CD14-positive monocyte (primary cell): ENCODE results near the gene RPS19BP1. TPM values are rescaled to one million over a fixed set of nuclear protein-coding genes. Genes with fewer than 3 reads are reported as not detected.

Experiments used
- DNase-seq, 3 donors: peaks; one replicate each; pipeline ENCODE4 v3.0.0-alpha.2; 2011 to 2022
- H2AFZ ChIP-seq: 2 replicates; pipeline ENCODE4 v1.6.0; 2012; ENCODE audit warnings: mild to moderate bottlenecking, low read depth, low read length, inconsistent platforms; ENCODE audit not compliant: insufficient read depth, poor library complexity, severe bottlenecking
- H3K27ac ChIP-seq, 2 donors: 1 replicate in 1 of 2; 2 replicates in 1 of 2; pipeline ENCODE4 v1.5.1; 2012 to 2013; ENCODE audit warnings: low read length in 2 of 2, control low read depth in 1 of 2, inconsistent platforms in 1 of 2, low read depth in 1 of 2, mild to moderate bottlenecking in 1 of 2
- H3K27me3 ChIP-seq, 2 donors: one replicate each; pipeline versions ENCODE4 v1.6.0 to v1.6.1; 2011 to 2013; ENCODE audit warnings: low read length in 2 of 2; ENCODE audit not compliant: control insufficient read depth in 2 of 2, insufficient read depth in 2 of 2
- H3K36me3 ChIP-seq, 2 donors: replicated peaks in 1 of 2; 1 replicate in 1 of 2; 2 replicates in 1 of 2; pipeline versions ENCODE4 v1.5.1 to v1.6.1; 2012 to 2013; ENCODE audit warnings: low read length in 2 of 2, control low read depth in 1 of 2, inconsistent platforms in 1 of 2, mild to moderate bottlenecking in 1 of 2; ENCODE audit not compliant: insufficient read depth in 2 of 2, control insufficient read depth in 1 of 2
- H3K4me1 ChIP-seq, 2 donors: 1 replicate in 1 of 2; 2 replicates in 1 of 2; pipeline versions ENCODE4 v1.5.1 to v1.6.1; 2012 to 2013; ENCODE audit warnings: low read length in 2 of 2, control low read depth in 1 of 2, inconsistent platforms in 1 of 2, mild to moderate bottlenecking in 1 of 2, moderate library complexity in 1 of 2; ENCODE audit not compliant: insufficient read depth in 2 of 2, control insufficient read depth in 1 of 2
- H3K4me2 ChIP-seq: replicated peaks from 2 replicates; pipeline ENCODE3; 2012; ENCODE audit warnings: low read length, moderate library complexity, mild to moderate bottlenecking; ENCODE audit not compliant: poor library complexity, severe bottlenecking; ENCODE audit errors: extremely low read depth
- H3K4me3 ChIP-seq, 3 experiments: fragments of 200-600 bp in 1 of 3; sonication (generic) in 1 of 3; replicated peaks in 1 of 3; 1 replicate in 2 of 3; 2 replicates in 1 of 3; pipeline ENCODE4 v1.5.1; 2011 to 2013; ENCODE audit warnings: low read length in 3 of 3, mild to moderate bottlenecking in 3 of 3, control low read depth in 2 of 3, low read depth in 2 of 3, inconsistent platforms in 1 of 3, moderate library complexity in 1 of 3
- H3K79me2 ChIP-seq: 2 replicates; pipeline ENCODE4 v1.6.0; 2012; ENCODE audit warnings: mild to moderate bottlenecking, control low read depth, inconsistent platforms, low read length, moderate library complexity; ENCODE audit not compliant: insufficient read depth
- H3K9ac ChIP-seq: 2 replicates; pipeline ENCODE4 v1.6.0; 2017; ENCODE audit warnings: low read length, mild to moderate bottlenecking; ENCODE audit not compliant: insufficient read depth, poor library complexity, severe bottlenecking
- H3K9me3 ChIP-seq, 2 donors: replicated peaks in 1 of 2; 1 replicate in 1 of 2; 2 replicates in 1 of 2; pipeline versions ENCODE4 v1.5.1 to v1.6.1; 2012 to 2013; ENCODE audit warnings: low read length in 2 of 2, control low read depth in 1 of 2; ENCODE audit not compliant: control insufficient read depth in 1 of 2, insufficient read depth in 1 of 2
- H4K20me1 ChIP-seq: 2 replicates; pipeline ENCODE4 v1.6.0; 2012; ENCODE audit warnings: mild to moderate bottlenecking, low read length, control low read depth, moderate library complexity; ENCODE audit not compliant: insufficient read depth
- H3K27ac Mint-ChIP-seq, 7 donors: one replicate each; pipeline ENCODE4 v1.8.0; 2020; ENCODE audit warnings: mild to moderate bottlenecking in 7 of 7, mixed read lengths in 7 of 7, moderate library complexity in 6 of 7, inconsistent platforms in 2 of 7
- H3K27me3 Mint-ChIP-seq, 3 donors: one replicate each; pipeline ENCODE4 v1.8.0; 2021 to 2022; ENCODE audit warnings: low read depth in 3 of 3, mild to moderate bottlenecking in 3 of 3, mixed read lengths in 3 of 3, moderate library complexity in 3 of 3, inconsistent platforms in 1 of 3
- H3K36me3 Mint-ChIP-seq, 2 donors: one replicate each; pipeline ENCODE4 v1.8.0; 2020; ENCODE audit warnings: mixed read lengths in 2 of 2, inconsistent platforms in 1 of 2, mild to moderate bottlenecking in 1 of 2
- H3K4me1 Mint-ChIP-seq: one replicate; pipeline ENCODE4 v1.8.0; 2020; ENCODE audit warnings: mild to moderate bottlenecking, mixed read lengths
- H3K4me3 Mint-ChIP-seq, 2 donors: one replicate each; pipeline ENCODE4 v1.8.0; 2020; ENCODE audit warnings: mild to moderate bottlenecking in 2 of 2, mixed read lengths in 2 of 2, moderate library complexity in 1 of 2
- H3K9me3 Mint-ChIP-seq, 7 donors: one replicate each; pipeline ENCODE4 v1.8.0; 2020 to 2022; ENCODE audit warnings: mixed read lengths in 7 of 7, mild to moderate bottlenecking in 6 of 7, moderate library complexity in 6 of 7, inconsistent platforms in 2 of 7
- CTCF ChIP-seq: fragments of 200-600 bp; IDR thresholded peaks from one replicate; pipeline ENCODE4 v1.8.0; 2022; ENCODE audit warnings: antibody characterized with exemption, mild to moderate bottlenecking
- WGBS: methylation state at CpG from one replicate; pipeline ENCODE4 v1.1.5; 2013; ENCODE audit warnings: missing lambda C conversion rate; ENCODE audit not compliant: insufficient coverage; 5-methylcytosine and 5-hydroxymethylcytosine counted together
- intact Hi-C, 2 donors: fragments of 100-400 bp; cut with micrococcal nuclease; formaldehyde crosslinking; loops; one replicate each; pipeline versions ENCODE4 v1.15.0 to v1.15.1; 2023
- polyA plus RNA-seq, 3 donors: library from polyadenylated mRNA; depleted of rRNA in 1 of 3; unstranded in 2 of 3; stranded (reverse) in 1 of 3; fragments of 300-500 nt in 2 of 3; fragments of >200 nt in 1 of 3; fragmentation: Illumina TruSeq in 2 of 3; gene quantifications; 1 replicate in 2 of 3; 2 replicates in 1 of 3; pipeline ENCODE4 v1.2.3, GENCODE V29; 2012 to 2021

RPS19BP1 gene
- polyA plus RNA-seq, 3 donors = 59.9 to 106 (median 73.5) TPM

- Histone ChIP-seq H3K27ac (no peak overlapping the region), H3K4me1 (no peaks in the 10 kb centered on the region), H2AFZ (no peak overlapping the region), H3K27me3 (no peaks in the 10 kb centered on the region), H4K20me1 (no peaks in the 10 kb centered on the region), H3K4me2 (no peak overlapping the region), H3K79me2 (no peaks in the 10 kb centered on the region), H3K9me3 (no peaks in the 10 kb centered on the region), H3K4me3 (no peak overlapping the region), H3K9ac (no peak overlapping the region), H3K36me3 (no peaks in the 10 kb centered on the region)
- Mint-ChIP-seq H3K9me3 (peaks cover 0 to 6% (median 3%) of the 10 kb centered on the region in 7 donors), H3K27ac (no peak overlapping the region), H3K4me3 (no peak overlapping the region), H3K36me3 (no peaks in the 10 kb centered on the region), H3K4me1 (no peaks in the 10 kb centered on the region), H3K27me3 (peaks cover 11 to 25% (median 17%) of the 10 kb centered on the region in 3 donors)
- intact Hi-C loops = no loop called here
- DNase-seq = no peak
- 93% methylated on average over 8 of the region's 8 CpGs for WGBS
- TF ChIP-seq CTCF = no peak
Measured at GRCh38 chr22:39581303-39581702, 48.8 kb upstream of the RPS19BP1 start.

- H3K4me1 ChIP-seq = no peaks in the 10 kb centered on the region
- H3K4me3 Mint-ChIP-seq = no peak overlapping the region
- H3K27me3 Mint-ChIP-seq = peaks cover 12 to 25% (median 17%) of the 10 kb centered on the region in 3 donors
- 88% methylated on average over 4 of the region's 6 CpGs for WGBS
- no peak for DNase-seq
- H3K4me3 ChIP-seq = no peak overlapping the region
- H3K4me1 Mint-ChIP-seq = no peaks in the 10 kb centered on the region
- no peaks in the 10 kb centered on the region for H3K79me2 ChIP-seq
- H3K27me3 ChIP-seq = no peaks in the 10 kb centered on the region
- intact Hi-C loops = no loop called here
- H4K20me1 ChIP-seq = no peaks in the 10 kb centered on the region
- no peak overlapping the region for H3K9ac ChIP-seq
- peaks cover 0 to 6% (median 3%) of the 10 kb centered on the region in 7 donors for H3K9me3 Mint-ChIP-seq
- no peak overlapping the region for H3K27ac ChIP-seq
- TF ChIP-seq CTCF = no peak
- no peaks in the 10 kb centered on the region for H3K9me3 ChIP-seq
- H2AFZ ChIP-seq = no peak overlapping the region
- H3K4me2 ChIP-seq = no peak overlapping the region
- no peaks in the 10 kb centered on the region for H3K36me3 Mint-ChIP-seq
- no peak overlapping the region for H3K27ac Mint-ChIP-seq
- no peaks in the 10 kb centered on the region for H3K36me3 ChIP-seq
Measured at GRCh38 chr22:39580795-39581194, 48.2 kb upstream of the RPS19BP1 start.
